ENCODE results near the gene NEIL3. TPM values are rescaled to one million over a fixed set of nuclear protein-coding genes. Genes with fewer than 3 reads are reported as not detected.
A peak's percentile ranks its signal among the peaks of the same experiment; 100 is the strongest.

Gene NEIL3
- total RNA-seq, 2 donors from 2014 or later, result 26.4 to 29.2 TPM

DNA sequence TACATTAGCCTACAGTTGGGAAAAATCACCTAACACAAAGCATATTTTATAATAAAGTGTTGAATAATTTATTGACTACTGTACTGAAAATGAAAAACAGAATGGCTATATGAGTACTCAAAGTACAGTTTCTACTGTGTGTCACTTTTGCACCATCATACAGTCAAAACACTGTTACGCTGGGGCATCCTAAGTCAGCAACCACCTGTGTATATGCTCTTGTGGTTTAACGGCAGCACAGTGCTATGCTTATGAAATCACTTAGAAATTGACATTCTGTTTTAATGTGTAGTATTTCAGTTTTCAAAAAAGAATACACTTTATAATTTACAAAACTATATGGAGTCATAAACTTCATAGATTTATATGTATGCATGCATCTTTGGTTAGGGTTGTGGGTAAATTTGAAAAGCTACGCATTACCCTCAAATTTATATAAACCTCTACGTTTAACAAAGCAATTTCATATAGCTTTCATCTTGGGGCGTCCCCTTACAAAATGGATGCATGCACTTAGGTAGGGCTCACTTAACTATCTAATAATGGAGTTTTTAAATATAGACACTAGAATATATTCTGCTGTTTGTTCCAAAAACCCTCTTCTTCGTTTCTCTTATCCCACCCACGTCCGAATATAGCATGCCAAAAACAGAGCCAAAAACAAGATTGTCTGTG lies 690 bp upstream of the NEIL3 start:
- Mint-ChIP-seq H3K9me3 (no peaks in the 10 kb centered on the region), H3K27ac (peak overlapping the region; percentile 90), H3K27me3 (ENCODE audit: low read depth) (no peaks in the 10 kb centered on the region), H3K4me3 (peak overlapping the region; percentile 95 to 98), H3K4me1 (ENCODE audit: low read depth) (peaks cover 49% of the 10 kb centered on the region), H3K36me3 (ENCODE audit: insufficient read depth in 2 of 2) (peaks cover 0 to 2% of the 10 kb centered on the region in 2 donors)
- DNase-seq (peak; percentile 44 to 54), ATAC-seq (replicated peaks in 1 of 2) (peak; percentile 79 to 83)

GRCh38 chr4:177311589-177311988 lies 1.9 kb downstream of the NEIL3 start:
- no peak overlapping the region for H3K27ac Mint-ChIP-seq

DNA sequence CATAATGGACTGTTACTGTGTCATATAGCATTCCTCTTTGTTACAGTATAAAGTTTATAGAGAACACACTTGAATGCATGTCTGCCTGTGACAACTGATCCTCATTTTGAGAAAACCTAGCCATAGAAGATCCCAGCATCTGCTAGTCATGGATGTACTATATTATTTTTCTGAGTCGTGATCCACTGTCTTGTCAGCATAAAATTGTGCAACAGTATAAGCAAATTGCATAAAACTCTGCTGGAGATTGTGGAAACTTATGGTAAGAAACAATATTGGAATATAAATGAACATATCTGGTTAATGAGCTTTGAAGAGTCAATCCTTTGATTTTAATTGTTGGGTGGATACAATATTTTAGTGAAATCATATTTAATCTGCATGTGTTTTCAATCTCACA lies 3.6 kb downstream of the NEIL3 start:
- no peak overlapping the region for H3K4me3 Mint-ChIP-seq

More at GRCh38 chr4:177311589-177311988, 1.9 kb downstream of the NEIL3 start:
- ATAC-seq (replicated peaks in 1 of 2) (no peak), DNase-seq (no peak)
- Mint-ChIP-seq H3K4me3 (peak overlapping the region; percentile 38 to 95), H3K4me1 (ENCODE audit: low read depth) (peaks cover 70% of the 10 kb centered on the region), H3K27me3 (ENCODE audit: low read depth) (no peaks in the 10 kb centered on the region), H3K36me3 (ENCODE audit: insufficient read depth in 2 of 2) (peaks cover 2 to 4% of the 10 kb centered on the region in 2 donors), H3K9me3 (no peaks in the 10 kb centered on the region)

GRCh38 chr4:177315767-177316464 lies 6.2 kb downstream of the NEIL3 start:
- ATAC-seq (replicated peaks in 1 of 2) (no peak), DNase-seq (no peak)
- H3K9me3 Mint-ChIP-seq, result peaks cover 0 to 2% of the 10 kb centered on the region in 2 donors
- peak overlapping the region; percentile 44 for H3K27ac Mint-ChIP-seq
- peaks cover 68% of the 10 kb centered on the region for H3K4me1 Mint-ChIP-seq (ENCODE audit: low read depth)
- H3K27me3 Mint-ChIP-seq (ENCODE audit: low read depth), result no peaks in the 10 kb centered on the region
- peak overlapping the region in 1 of 2 donors; percentile 59 for H3K4me3 Mint-ChIP-seq
- H3K36me3 Mint-ChIP-seq (ENCODE audit: insufficient read depth in 2 of 2), result peaks cover 2 to 13% of the 10 kb centered on the region in 2 donors

More for the DNA sequence above, 3.6 kb downstream of the NEIL3 start:
- Mint-ChIP-seq H3K27ac (no peak overlapping the region), H3K27me3 (ENCODE audit: low read depth) (no peaks in the 10 kb centered on the region), H3K9me3 (no peaks in the 10 kb centered on the region), H3K36me3 (ENCODE audit: insufficient read depth in 2 of 2) (peaks cover 2 to 4% of the 10 kb centered on the region in 2 donors), H3K4me1 (ENCODE audit: low read depth) (peaks cover 64% of the 10 kb centered on the region)
- DNase-seq (no peak), ATAC-seq (replicated peaks in 1 of 2) (no peak)

- Mint-ChIP-seq H3K27me3 (ENCODE audit: low read depth) (no peaks in the 10 kb centered on the region), H3K36me3 (ENCODE audit: insufficient read depth in 2 of 2) (peaks cover 0 to 32% of the 10 kb centered on the region in 2 donors), H3K27ac (peak overlapping the region; percentile 28), H3K4me3 (no peak overlapping the region), H3K9me3 (peaks cover 0 to 2% of the 10 kb centered on the region in 2 donors), H3K4me1 (ENCODE audit: low read depth) (peaks cover 33% of the 10 kb centered on the region)
- DNase-seq (no peak), ATAC-seq (replicated peaks in 1 of 2) (no peak)
These were observed 11.0 kb downstream of the NEIL3 start for GRCh38 chr4:177320721-177321120.

DNA sequence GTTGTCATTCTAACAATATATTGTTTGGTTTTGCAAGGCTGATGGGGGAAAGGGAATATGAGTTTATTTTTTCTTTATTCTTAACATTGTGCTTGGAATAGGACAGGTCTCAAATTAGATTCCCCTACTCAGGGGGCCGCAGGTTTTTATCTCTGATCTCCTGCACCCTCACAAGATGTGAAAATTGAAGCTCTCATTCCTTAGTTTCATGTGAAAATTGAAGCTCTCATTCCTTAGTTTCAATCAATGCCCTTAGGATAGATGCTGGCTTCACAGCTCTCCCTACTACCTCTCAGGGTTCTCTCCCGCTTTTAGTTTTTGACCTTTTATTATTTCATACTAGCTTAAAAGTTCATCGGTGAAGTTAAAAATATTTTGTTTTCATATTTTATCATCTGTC lies 12.0 kb downstream of the NEIL3 start:
- ATAC-seq (replicated peaks in 1 of 2) (no peak), DNase-seq (no peak)
- Mint-ChIP-seq H3K4me1 (ENCODE audit: low read depth) (peaks cover 25% of the 10 kb centered on the region), H3K36me3 (ENCODE audit: insufficient read depth in 2 of 2) (peaks cover 0 to 38% of the 10 kb centered on the region in 2 donors), H3K9me3 (peaks cover 0 to 2% of the 10 kb centered on the region in 2 donors), H3K4me3 (peak overlapping the region in 1 of 2 donors; percentile 27), H3K27me3 (ENCODE audit: low read depth) (no peaks in the 10 kb centered on the region), H3K27ac (peak overlapping the region; percentile 38)

- Mint-ChIP-seq H3K9me3 (peaks cover 0 to 2% of the 10 kb centered on the region in 2 donors), H3K27ac (no peak overlapping the region), H3K36me3 (ENCODE audit: insufficient read depth in 2 of 2) (peaks cover 1 to 44% of the 10 kb centered on the region in 2 donors), H3K27me3 (ENCODE audit: low read depth) (no peaks in the 10 kb centered on the region), H3K4me3 (no peak overlapping the region), H3K4me1 (ENCODE audit: low read depth) (peaks cover 25% of the 10 kb centered on the region)
- ATAC-seq (replicated peaks in 1 of 2) (no peak), DNase-seq (no peak)
These were observed 12.6 kb downstream of the NEIL3 start for GRCh38 chr4:177322266-177322665.

DNA sequence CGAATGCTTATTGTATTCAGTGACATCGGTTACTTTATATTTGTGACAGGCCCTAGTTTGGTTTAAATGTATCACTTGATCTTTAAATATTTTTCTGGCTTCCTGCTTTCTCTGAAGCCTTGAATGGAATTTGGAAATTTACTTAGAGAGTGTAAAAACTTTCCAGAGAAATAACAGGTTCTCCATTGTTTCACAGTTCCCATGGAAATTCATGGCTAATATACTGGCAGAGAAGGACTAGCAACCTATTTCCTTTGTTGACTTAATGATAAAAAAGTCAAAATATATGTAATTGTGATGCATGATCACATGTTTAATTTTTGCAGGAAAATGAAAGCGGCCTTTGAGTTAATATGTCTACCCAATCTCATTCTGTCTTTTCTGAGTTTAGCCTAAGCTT lies 13.2 kb downstream of the NEIL3 start:
- ATAC-seq (replicated peaks in 1 of 2), result no peak
- Mint-ChIP-seq H3K27me3 (ENCODE audit: low read depth) (no peaks in the 10 kb centered on the region), H3K4me1 (ENCODE audit: low read depth) (peaks cover 25% of the 10 kb centered on the region), H3K9me3 (peaks cover 0 to 2% of the 10 kb centered on the region in 2 donors), H3K36me3 (ENCODE audit: insufficient read depth in 2 of 2) (peaks cover 1 to 50% of the 10 kb centered on the region in 2 donors), H3K4me3 (no peak overlapping the region), H3K27ac (no peak overlapping the region)
- DNase-seq, result no peak

GRCh38 chr4:177323416-177323815 lies 13.7 kb downstream of the NEIL3 start:
- no peak for DNase-seq
- H3K4me1 Mint-ChIP-seq (ENCODE audit: low read depth), result peaks cover 24% of the 10 kb centered on the region
- ATAC-seq (replicated peaks in 1 of 2), result no peak
- no peaks in the 10 kb centered on the region for H3K27me3 Mint-ChIP-seq (ENCODE audit: low read depth)
- H3K27ac Mint-ChIP-seq, result no peak overlapping the region
- H3K4me3 Mint-ChIP-seq, result peak overlapping the region in 1 of 2 donors; percentile 4
- peaks cover 0 to 2% of the 10 kb centered on the region in 2 donors for H3K9me3 Mint-ChIP-seq
- peaks cover 4 to 54% of the 10 kb centered on the region in 2 donors for H3K36me3 Mint-ChIP-seq (ENCODE audit: insufficient read depth in 2 of 2)

GRCh38 chr4:177332119-177332518 lies 22.4 kb downstream of the NEIL3 start:
- Mint-ChIP-seq H3K4me1 (ENCODE audit: low read depth) (no peaks in the 10 kb centered on the region), H3K27ac (no peak overlapping the region), H3K4me3 (no peak overlapping the region), H3K36me3 (ENCODE audit: insufficient read depth in 2 of 2) (peaks cover 16 to 41% of the 10 kb centered on the region in 2 donors), H3K27me3 (ENCODE audit: low read depth) (no peaks in the 10 kb centered on the region), H3K9me3 (peaks cover 0 to 2% of the 10 kb centered on the region in 2 donors)
- no peak for ATAC-seq (replicated peaks in 1 of 2)
- no peak for DNase-seq

- DNase-seq, result no peak
- H3K27ac Mint-ChIP-seq, result no peak overlapping the region
- no peak overlapping the region for H3K4me3 Mint-ChIP-seq
- H3K36me3 Mint-ChIP-seq (ENCODE audit: insufficient read depth in 2 of 2), result peaks cover 4 to 18% of the 10 kb centered on the region in 2 donors
- no peaks in the 10 kb centered on the region for H3K9me3 Mint-ChIP-seq
- peaks cover 6% of the 10 kb centered on the region for H3K4me1 Mint-ChIP-seq (ENCODE audit: low read depth)
- ATAC-seq (replicated peaks in 1 of 2), result peak; percentile 74 to 82
- H3K27me3 Mint-ChIP-seq (ENCODE audit: low read depth), result no peaks in the 10 kb centered on the region
These were observed 30.1 kb downstream of the NEIL3 start for GRCh38 chr4:177339477-177340374.

- Mint-ChIP-seq H3K4me1 (ENCODE audit: low read depth) (no peaks in the 10 kb centered on the region), H3K9me3 (no peaks in the 10 kb centered on the region), H3K27ac (no peak overlapping the region), H3K4me3 (no peak overlapping the region), H3K27me3 (ENCODE audit: low read depth) (no peaks in the 10 kb centered on the region), H3K36me3 (ENCODE audit: insufficient read depth in 2 of 2) (peaks cover 5 to 20% of the 10 kb centered on the region in 2 donors)
- DNase-seq (no peak), ATAC-seq (replicated peaks in 1 of 2) (no peak)
These were observed 38.7 kb downstream of the NEIL3 start for GRCh38 chr4:177348348-177348747.
